ENCODE measurements around the gene TTYH2.
"Not testable (repeated sequence)": the region's sequence is repeated elsewhere in the genome, so short reads cannot be mapped to it uniquely, and the experiment has no call there.

The TTYH2 gene

GRCh38 chr17:74240618-74241205 is 27.3 kb downstream of the TTYH2 start:
- no peak for DNase-seq

- no peak for DNase-seq
These were observed 28.1 kb downstream of the TTYH2 start for GRCh38 chr17:74241431-74241830.

GRCh38 chr17:74241847-74242246 is 28.5 kb downstream of the TTYH2 start:
- DNase-seq: no peak

- no peak for DNase-seq
These were observed 29.8 kb downstream of the TTYH2 start for GRCh38 chr17:74243013-74243755.

GRCh38 chr17:74244128-74244527 is 30.8 kb downstream of the TTYH2 start:
- DNase-seq: no peak

DNA sequence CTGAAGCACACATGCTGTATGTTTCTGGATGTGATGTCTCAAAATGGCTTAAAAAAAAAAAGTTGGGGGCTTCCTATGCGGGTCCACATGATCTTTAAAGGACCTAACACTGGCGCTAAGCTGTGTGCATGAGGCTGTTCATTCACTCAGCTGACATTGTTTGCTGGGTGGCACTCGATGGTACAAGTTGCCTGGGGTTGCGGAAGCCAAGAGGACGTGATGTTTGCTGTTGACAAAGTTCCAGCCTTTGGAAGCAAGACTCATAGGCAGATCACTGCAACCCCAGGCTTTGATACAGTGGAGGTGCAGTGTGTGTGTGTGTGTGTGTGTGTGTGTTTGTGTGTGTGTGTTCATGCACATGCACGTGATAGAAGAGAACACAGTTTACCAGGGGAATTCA is 31.2 kb downstream of the TTYH2 start:
- no peak for DNase-seq

DNA sequence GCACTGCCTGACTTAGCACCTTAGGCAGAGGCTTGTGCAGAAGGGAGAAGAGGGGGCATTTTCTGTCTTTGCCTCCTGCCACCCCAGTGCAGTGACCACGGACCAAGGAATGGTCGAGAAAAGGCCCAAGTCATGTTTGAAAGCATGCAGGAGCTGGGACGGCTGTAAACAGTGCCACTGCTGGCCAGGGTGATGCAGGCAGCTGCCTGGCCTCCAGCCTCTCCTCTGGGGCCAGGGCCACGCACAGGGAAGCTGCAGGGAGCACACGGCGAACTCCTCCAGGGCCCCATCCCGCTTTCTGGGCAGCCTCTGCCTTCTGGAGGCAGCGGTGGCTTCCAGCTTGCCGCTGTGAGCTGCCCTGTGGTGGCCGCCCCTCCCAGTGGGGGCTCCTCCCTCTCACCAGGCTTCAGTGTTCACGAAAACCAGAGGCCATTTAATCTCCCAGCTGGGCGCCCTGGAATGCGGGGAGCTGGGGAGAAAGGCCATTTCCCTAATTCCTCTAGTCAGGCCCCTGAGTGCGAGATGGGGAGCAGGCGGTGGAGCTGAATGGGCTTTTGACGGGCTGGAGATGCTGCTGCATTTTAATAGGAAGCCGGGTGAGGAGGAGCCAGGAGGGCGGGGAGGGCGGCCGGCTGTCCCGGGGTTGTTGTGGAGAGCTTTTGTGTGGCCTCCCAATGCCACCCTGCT is 31.9 kb downstream of the TTYH2 start:
- DNase-seq: no peak

DNA sequence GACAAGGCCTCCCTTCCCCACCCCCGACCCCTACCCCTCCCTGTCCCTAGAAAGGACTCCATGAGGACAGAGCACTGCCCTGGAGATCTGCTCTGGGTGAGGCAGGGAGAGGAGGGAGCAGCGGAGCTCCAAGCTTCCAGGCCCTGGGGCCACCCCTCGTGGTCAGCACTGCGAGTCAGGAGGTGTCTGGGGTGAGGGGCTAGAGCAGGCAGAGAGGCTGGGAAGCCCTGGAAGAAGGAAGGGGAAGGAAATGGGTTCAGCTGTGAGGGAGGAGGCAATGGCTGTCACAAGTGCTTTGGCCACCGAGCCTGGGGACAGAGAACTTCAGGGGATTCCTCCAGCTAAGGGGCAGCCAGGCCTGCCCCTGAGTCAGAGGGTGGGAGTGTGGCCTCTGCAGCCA is 32.5 kb downstream of the TTYH2 start:
- no peak for DNase-seq

DNA sequence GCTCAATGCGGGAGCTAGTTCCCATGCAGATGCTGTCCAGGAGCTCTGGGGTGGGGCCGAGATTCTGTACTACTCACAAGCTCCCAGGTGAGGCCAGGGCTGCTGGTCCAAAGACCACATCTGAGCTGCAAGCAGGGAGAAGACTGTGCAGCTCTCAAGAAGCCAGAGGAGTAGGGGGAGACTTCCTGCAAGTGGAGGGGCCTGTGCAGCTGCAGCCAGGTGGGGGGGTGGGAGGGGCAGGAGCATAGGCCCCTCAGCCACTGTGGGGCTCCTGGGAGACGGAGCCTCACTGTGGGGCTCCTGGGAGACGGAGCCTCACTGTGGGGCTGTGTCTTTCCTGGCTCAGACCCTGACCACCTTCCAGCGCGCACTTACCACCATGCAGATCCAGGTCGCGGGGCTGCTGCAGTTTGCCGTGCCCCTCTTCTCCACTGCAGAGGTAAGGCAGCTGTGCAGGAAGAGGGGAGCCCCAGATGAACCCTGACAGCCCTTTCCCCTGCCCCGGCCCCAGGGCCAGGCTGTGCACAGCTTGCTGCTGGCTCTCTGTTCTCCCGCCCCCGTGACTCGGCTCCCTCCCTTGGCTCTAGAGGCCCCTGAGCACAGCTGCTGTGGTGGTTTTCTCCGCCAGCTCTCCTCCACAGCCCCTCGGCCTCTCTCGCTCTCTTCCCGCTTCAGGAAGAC is 36.4 kb downstream of the TTYH2 start:
- no peak for DNase-seq

GRCh38 chr17:74250324-74250995 is 37.1 kb downstream of the TTYH2 start:
- DNase-seq: no peak

GRCh38 chr17:74251051-74251450 is 37.7 kb downstream of the TTYH2 start:
- no peak for DNase-seq

DNA sequence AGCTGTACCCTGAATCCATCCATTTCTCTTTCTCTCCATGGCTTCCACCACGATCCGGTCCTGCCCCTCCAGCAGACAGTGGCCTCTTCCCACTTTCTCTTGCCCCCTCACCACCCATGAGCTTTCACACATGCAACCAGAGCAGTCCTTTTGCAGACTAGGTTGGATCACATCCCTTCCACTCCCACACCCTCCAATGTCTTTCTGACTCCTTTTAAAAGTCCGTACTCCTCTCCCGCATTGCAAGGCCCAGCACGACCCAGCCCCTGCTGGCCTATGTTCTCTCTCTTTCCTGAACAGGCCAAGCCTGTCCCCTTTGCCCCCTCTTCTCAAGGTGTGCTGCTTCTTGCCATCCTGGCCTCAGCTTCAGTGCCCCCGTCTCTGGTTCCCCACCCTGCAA is 38.2 kb downstream of the TTYH2 start:
- DNase-seq: no peak

GRCh38 chr17:74252211-74252610 is 38.8 kb downstream of the TTYH2 start:
- no peak for DNase-seq

GRCh38 chr17:74253036-74253435 is 39.7 kb downstream of the TTYH2 start:
- no peak for DNase-seq

DNA sequence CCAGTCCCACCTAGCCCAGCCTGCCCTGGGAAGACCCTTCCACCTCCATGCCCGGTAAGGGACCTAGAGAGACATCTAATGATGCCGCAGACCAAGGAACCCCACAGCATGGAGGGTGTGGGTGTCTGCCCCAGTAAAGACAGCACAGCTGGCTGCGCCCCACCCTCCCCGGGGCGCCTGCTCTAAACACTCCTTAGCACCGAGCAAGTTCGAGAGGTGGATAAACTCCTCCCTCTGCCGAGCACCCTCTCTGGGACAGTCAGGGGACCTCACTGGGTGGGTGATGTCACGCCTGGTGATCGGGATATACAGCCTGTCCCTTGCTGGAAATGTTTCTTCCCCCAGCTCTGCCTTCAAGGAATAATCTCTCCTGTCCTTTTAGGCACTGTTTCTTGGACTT is 43.9 kb downstream of the TTYH2 start:
- DNase-seq: no peak

DNA sequence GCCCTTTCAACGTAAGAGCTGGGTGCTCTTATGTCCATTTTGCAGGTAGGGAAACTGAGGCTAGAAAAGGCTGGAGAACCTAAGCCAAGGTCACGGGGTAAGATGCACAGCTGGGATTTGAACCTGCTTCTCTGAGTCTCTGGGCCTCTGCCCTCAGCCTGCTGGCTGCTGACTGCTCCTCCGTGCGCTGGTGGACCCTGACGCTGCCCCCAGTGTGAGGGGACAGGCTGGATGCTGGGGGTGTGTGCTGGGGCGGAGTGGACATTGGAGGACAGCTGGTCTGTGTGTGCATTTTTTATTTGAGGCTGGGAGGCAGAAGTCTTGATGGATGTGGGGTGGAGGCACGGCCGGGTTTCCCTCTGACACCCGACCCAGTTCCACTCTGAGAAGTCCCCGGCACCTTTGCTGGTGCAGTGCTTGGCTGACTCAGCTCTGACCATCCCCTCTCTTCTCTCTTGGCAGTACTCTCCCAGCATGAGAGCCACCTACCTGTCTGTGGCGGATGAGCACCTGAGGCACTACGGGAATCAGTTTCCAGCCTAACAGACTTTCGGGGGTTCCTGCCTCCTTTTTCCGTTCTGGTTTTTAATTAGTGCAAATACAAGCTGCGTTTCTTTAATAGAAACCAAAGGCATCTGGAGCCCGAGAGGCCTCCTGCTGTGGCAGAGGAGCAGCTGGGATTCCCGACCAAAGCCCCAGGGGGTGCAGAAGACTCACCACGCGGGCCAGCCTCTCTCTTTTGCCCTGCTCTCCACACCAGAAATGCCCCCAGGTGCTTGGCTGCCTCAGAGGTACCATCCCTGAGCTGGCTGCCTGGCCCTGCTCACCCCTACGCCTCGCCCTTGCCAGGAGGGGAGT is 46.5 kb downstream of the TTYH2 start:
- DNase-seq: no peak

DNA sequence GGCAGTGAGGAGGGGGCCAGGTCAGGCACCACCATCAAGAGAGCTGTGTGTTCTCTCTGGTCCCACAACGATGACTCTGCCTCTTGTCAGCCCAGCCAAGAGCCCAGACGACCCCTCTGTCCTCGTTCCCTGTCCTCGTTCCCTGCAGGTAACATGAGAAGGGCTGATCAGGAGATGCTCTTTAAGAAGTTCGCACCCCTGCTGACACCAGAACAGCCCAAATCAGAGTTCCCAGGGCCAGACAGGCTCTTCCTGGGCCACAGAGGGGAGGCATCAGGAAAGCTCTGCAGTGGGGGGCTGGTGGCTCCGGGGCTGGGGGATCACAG is 47.1 kb downstream of the TTYH2 start:
- DNase-seq: no peak

DNA sequence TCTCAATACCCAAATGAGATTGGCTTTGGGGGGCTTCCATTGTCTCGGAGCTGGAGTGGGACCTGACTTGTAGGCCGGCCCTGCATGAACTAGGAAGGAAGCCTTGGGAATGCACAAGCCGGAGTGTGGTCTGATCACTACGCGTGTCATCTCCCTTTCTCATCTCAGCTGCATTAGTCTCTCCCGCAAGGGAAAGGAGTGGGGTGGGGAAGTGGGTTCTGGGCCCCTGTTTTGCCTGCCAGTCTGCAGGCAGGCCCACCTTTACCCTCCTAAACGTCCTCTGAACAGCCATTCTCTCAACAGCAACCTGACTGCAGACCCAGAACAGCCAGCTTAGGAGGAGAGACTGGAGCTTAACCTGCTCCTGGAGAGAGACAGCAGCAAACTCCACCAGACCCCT is 49.2 kb downstream of the TTYH2 start:
- DNase-seq: no peak

- DNase-seq: not testable (repeated sequence)
These were observed 53.7 kb downstream of the TTYH2 start for GRCh38 chr17:74267054-74267453.

GRCh38 chr17:74267579-74267978 is 54.2 kb downstream of the TTYH2 start:
- no peak for DNase-seq

DNA sequence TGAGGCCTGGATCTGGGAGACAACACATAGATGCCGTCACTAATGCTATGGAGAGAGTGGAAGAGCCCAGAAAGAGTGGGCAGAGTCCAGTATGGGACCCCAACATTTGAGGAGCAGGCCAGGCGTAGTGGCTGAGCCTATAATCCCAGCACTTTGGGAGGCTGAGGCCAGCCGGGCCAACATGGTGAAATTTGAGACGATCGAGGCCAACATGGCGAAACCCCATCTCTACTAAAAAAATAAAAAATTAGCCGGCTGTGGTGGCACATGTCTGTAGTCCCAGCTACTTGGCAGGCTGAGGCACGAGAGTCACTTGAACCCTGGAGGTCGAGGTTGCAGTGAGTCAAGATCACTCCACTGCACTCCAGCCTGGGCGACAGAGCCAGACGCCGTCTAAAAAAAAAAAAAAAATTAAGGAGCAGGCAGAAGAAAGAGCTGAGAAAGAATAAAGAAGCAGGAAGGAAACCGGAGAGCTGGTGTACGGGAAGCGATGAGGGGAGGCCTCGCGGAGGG is 54.7 kb downstream of the TTYH2 start:
- DNase-seq: no peak

GRCh38 chr17:74268558-74268957 is 55.2 kb downstream of the TTYH2 start:
- no peak for DNase-seq

Data from activated effector memory CD4-positive, alpha-beta T cell treated with Interleukin-2 at 50 U/mL for 16 hours (primary cell).